Measurements from ENCODE around the gene CUL4A.

GRCh38 chr13:113162783-113163685 is 46.4 kb upstream of the CUL4A start:
- TF ChIP-seq, protein P1, sequence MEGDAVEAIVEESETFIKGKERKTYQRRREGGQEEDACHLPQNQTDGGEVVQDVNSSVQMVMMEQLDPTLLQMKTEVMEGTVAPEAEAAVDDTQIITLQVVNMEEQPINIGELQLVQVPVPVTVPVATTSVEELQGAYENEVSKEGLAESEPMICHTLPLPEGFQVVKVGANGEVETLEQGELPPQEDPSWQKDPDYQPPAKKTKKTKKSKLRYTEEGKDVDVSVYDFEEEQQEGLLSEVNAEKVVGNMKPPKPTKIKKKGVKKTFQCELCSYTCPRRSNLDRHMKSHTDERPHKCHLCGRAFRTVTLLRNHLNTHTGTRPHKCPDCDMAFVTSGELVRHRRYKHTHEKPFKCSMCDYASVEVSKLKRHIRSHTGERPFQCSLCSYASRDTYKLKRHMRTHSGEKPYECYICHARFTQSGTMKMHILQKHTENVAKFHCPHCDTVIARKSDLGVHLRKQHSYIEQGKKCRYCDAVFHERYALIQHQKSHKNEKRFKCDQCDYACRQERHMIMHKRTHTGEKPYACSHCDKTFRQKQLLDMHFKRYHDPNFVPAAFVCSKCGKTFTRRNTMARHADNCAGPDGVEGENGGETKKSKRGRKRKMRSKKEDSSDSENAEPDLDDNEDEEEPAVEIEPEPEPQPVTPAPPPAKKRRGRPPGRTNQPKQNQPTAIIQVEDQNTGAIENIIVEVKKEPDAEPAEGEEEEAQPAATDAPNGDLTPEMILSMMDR (IDR thresholded peaks at IDR 0.05), result no peak
- no peak for TF ChIP-seq POLR2AphosphoS5 (IDR thresholded peaks at IDR 0.05)

Measured in transverse colon (tissue), 4 donors.